K562 (cell line): Measurements from ENCODE around the gene HMGCL. TPM values are rescaled to one million over a fixed set of nuclear protein-coding genes. Genes with fewer than 3 reads are reported as not detected.

Experiments
- ADNP ChIP-seq: fragments of 200-800 bp; sonication (Bioruptor generic); IDR thresholded peaks from 2 replicates; pipeline ENCODE4 v1.6.1; 2016; ENCODE audit warnings: missing genetic modification characterization, missing compliant biosample characterization
- CEBPG ChIP-seq, 3 experiments: fragments of 200-800 bp in 1 of 3; sonication (Bioruptor generic) in 1 of 3; sonication (generic) in 1 of 3; formaldehyde crosslinking in 1 of 3; IDR thresholded peaks in 2 of 3; conservative IDR thresholded peaks in 1 of 3; 2 replicates each; pipeline versions ENCODE4 v1.6.1 to v1.8.0; 2016 to 2022; ENCODE audit warnings: missing compliant biosample characterization in 2 of 3, missing genetic modification characterization in 2 of 3, mild to moderate bottlenecking in 1 of 3, missing genetic modification reagents in 1 of 3
- CTBP1 ChIP-seq: fragments of 450-650 bp; IDR thresholded peaks from 2 replicates; pipeline ENCODE4 v1.6.1; 2016; ENCODE audit warnings: borderline replicate concordance
- FOSL1 ChIP-seq: fragments of 200-800 bp; sonication (Bioruptor generic); conservative IDR thresholded peaks from 2 replicates; pipeline ENCODE4 v1.6.1; 2016; ENCODE audit warnings: missing genetic modification characterization, missing compliant biosample characterization
- GATA2 ChIP-seq: sonication (generic); formaldehyde crosslinking; IDR thresholded peaks from 2 replicates; pipeline ENCODE4 v1.4.0; 2020; ENCODE audit warnings: mild to moderate bottlenecking, missing genetic modification reagents
- LEF1 ChIP-seq: fragments of 450-650 bp; IDR thresholded peaks from 2 replicates; pipeline ENCODE4 v1.6.1; 2016; ENCODE audit warnings: mild to moderate bottlenecking
- POLR2A ChIP-seq: fragments of 450-650 bp; conservative IDR thresholded peaks from 2 replicates; pipeline ENCODE4 v1.6.1; 2016
- TCFL5 ChIP-seq: fragments of 250-450 bp; sonication (Bioruptor Pico); conservative IDR thresholded peaks from 2 replicates; pipeline ENCODE4 v1.6.1; 2021; ENCODE audit warnings: mild to moderate bottlenecking, moderate library complexity, matching md5 sums
- TEAD1 ChIP-seq, 2 experiments: fragments of 450-650 bp in 1 of 2; sonication (generic) in 1 of 2; formaldehyde crosslinking; IDR thresholded peaks; 2 replicates each; pipeline versions ENCODE4 v1.4.0 to v1.8.0; 2020 to 2022; ENCODE audit warnings: mild to moderate bottlenecking in 2 of 2, missing genetic modification reagents in 1 of 2
- ZNF311 ChIP-seq: fragments of 250-450 bp; sonication (Bioruptor Pico); IDR thresholded peaks from 2 replicates; pipeline ENCODE4 v1.4.0; 2020; ENCODE audit warnings: mild to moderate bottlenecking, moderate library complexity
- polyA plus RNA-seq, 8 experiments: library from polyadenylated mRNA; depleted of rRNA in 4 of 8; stranded (reverse) in 5 of 8; unstranded in 3 of 8; fragments of >200 nt; fragmentation: Nextera tagmentation in 2 of 8; fragmentation: Illumina TruSeq in 1 of 8; extraction: Ambion mirVana in 2 of 8; extraction: Trizol in 1 of 8; gene quantifications; 2 replicates each; pipeline versions ENCODE4 v1.2.1 to v1.2.3, GENCODE V29; 2011 to 2014; ENCODE audit warnings: inconsistent platforms in 1 of 8, missing spikeins in 1 of 8
- total RNA-seq, 7 experiments: library from RNA; depleted of rRNA in 6 of 7; stranded (reverse); fragments of >200 nt in 6 of 7; fragmentation: Illumina TruSeq in 2 of 7; extraction: Trizol in 2 of 7; gene quantifications; 2 replicates each; pipeline versions ENCODE4 v1.2.1 to v1.2.3, GENCODE V29; 2011 to 2021; ENCODE audit warnings: low replicate concordance in 1 of 7
- TF ChIP-seq, protein P1 (sequence below), 2 experiments: fragments of 450-650 bp; IDR thresholded peaks; 2 replicates each; pipeline ENCODE4 v1.6.1; 2018; ENCODE audit warnings: mild to moderate bottlenecking in 2 of 2, low read depth in 1 of 2; ENCODE audit not compliant: partially characterized antibody in 2 of 2
- TF ChIP-seq, protein P2 (sequence below): fragments of 450-650 bp; IDR thresholded peaks from 2 replicates; pipeline ENCODE4 v1.6.1; 2016
- TF ChIP-seq, protein P3 (sequence below): fragments of 450-650 bp; IDR thresholded peaks from 2 replicates; pipeline ENCODE4 v1.7.1; 2018; ENCODE audit warnings: mild to moderate bottlenecking, low read depth; ENCODE audit not compliant: partially characterized antibody
- TF ChIP-seq, protein P4 (sequence below): fragments of 200-800 bp; sonication (Bioruptor generic); IDR thresholded peaks from 2 replicates; pipeline ENCODE4 v1.6.1; 2016; ENCODE audit warnings: missing genetic modification characterization, missing compliant biosample characterization

The HMGCL gene
- total and polyA plus RNA-seq, 9 of the 15 experiments (the other 6 are each of a cell fraction or from before 2014, with no cell fraction given) = 18.0 to 82.2 (median 24.2) TPM

DNA sequence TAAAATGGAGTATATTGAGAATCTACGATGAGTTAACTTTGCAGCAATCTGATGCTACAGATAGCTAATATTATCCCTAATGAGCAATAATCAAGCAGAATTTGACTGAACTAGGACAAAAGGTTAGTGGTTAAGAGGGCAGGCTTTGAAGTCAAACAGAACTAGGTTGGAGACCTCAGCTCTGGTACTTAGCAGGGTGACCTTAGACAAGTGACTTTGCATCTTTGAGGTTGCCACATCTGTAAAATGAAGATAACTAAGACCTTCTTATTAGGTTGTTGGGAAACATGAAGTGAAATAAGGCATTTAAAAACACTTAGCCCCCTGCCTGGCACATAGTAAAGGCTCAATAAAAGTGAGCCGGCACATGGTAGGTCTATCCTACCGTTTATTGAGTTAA is 47.2 kb upstream of the HMGCL start (continued):
- peak; percentile 80; the same call in 1 of the 2 replicates for TF ChIP-seq CTBP1
- no peak for TF ChIP-seq TEAD1 (CRISPR knock-in tag; IDR thresholded peaks at IDR 0.05)
- TF ChIP-seq, protein P1, sequence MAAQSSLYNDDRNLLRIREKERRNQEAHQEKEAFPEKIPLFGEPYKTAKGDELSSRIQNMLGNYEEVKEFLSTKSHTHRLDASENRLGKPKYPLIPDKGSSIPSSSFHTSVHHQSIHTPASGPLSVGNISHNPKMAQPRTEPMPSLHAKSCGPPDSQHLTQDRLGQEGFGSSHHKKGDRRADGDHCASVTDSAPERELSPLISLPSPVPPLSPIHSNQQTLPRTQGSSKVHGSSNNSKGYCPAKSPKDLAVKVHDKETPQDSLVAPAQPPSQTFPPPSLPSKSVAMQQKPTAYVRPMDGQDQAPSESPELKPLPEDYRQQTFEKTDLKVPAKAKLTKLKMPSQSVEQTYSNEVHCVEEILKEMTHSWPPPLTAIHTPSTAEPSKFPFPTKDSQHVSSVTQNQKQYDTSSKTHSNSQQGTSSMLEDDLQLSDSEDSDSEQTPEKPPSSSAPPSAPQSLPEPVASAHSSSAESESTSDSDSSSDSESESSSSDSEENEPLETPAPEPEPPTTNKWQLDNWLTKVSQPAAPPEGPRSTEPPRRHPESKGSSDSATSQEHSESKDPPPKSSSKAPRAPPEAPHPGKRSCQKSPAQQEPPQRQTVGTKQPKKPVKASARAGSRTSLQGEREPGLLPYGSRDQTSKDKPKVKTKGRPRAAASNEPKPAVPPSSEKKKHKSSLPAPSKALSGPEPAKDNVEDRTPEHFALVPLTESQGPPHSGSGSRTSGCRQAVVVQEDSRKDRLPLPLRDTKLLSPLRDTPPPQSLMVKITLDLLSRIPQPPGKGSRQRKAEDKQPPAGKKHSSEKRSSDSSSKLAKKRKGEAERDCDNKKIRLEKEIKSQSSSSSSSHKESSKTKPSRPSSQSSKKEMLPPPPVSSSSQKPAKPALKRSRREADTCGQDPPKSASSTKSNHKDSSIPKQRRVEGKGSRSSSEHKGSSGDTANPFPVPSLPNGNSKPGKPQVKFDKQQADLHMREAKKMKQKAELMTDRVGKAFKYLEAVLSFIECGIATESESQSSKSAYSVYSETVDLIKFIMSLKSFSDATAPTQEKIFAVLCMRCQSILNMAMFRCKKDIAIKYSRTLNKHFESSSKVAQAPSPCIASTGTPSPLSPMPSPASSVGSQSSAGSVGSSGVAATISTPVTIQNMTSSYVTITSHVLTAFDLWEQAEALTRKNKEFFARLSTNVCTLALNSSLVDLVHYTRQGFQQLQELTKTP (IDR thresholded peaks at IDR 0.05; ENCODE audit: low read depth in 1 of 2, partially characterized antibody in 2 of 2) = no peak
- no peak for TF ChIP-seq GATA2
- no peak for TF ChIP-seq POLR2A
- peak; percentile 47; the same call in 1 of the 2 replicates for TF ChIP-seq LEF1
- no peak for TF ChIP-seq ZNF311 (CRISPR knock-in tag)
- TF ChIP-seq, protein P2, sequence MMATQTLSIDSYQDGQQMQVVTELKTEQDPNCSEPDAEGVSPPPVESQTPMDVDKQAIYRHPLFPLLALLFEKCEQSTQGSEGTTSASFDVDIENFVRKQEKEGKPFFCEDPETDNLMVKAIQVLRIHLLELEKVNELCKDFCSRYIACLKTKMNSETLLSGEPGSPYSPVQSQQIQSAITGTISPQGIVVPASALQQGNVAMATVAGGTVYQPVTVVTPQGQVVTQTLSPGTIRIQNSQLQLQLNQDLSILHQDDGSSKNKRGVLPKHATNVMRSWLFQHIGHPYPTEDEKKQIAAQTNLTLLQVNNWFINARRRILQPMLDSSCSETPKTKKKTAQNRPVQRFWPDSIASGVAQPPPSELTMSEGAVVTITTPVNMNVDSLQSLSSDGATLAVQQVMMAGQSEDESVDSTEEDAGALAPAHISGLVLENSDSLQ = no peak
- TF ChIP-seq FOSL1 (tag) = peak; percentile 23; the same call in 1 of the 2 replicates
- TF ChIP-seq, protein P3, sequence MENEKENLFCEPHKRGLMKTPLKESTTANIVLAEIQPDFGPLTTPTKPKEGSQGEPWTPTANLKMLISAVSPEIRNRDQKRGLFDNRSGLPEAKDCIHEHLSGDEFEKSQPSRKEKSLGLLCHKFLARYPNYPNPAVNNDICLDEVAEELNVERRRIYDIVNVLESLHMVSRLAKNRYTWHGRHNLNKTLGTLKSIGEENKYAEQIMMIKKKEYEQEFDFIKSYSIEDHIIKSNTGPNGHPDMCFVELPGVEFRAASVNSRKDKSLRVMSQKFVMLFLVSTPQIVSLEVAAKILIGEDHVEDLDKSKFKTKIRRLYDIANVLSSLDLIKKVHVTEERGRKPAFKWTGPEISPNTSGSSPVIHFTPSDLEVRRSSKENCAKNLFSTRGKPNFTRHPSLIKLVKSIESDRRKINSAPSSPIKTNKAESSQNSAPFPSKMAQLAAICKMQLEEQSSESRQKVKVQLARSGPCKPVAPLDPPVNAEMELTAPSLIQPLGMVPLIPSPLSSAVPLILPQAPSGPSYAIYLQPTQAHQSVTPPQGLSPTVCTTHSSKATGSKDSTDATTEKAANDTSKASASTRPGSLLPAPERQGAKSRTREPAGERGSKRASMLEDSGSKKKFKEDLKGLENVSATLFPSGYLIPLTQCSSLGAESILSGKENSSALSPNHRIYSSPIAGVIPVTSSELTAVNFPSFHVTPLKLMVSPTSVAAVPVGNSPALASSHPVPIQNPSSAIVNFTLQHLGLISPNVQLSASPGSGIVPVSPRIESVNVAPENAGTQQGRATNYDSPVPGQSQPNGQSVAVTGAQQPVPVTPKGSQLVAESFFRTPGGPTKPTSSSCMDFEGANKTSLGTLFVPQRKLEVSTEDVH = no peak
- TF ChIP-seq CEBPG (CRISPR knock-in tag; IDR thresholded peaks at IDR 0.05) = no peak; the same call in 1 of the 2 replicates
- TF ChIP-seq CEBPG (tag; conservative IDR thresholded peaks at IDR 0.05 in 1 of 2, IDR thresholded peaks at IDR 0.05 in 1 of 2) = peak in 1 of 2 experiments; percentile 22; a peak in 2 of 4 replicates
- no peak for TF ChIP-seq ADNP
- TF ChIP-seq, protein P4, sequence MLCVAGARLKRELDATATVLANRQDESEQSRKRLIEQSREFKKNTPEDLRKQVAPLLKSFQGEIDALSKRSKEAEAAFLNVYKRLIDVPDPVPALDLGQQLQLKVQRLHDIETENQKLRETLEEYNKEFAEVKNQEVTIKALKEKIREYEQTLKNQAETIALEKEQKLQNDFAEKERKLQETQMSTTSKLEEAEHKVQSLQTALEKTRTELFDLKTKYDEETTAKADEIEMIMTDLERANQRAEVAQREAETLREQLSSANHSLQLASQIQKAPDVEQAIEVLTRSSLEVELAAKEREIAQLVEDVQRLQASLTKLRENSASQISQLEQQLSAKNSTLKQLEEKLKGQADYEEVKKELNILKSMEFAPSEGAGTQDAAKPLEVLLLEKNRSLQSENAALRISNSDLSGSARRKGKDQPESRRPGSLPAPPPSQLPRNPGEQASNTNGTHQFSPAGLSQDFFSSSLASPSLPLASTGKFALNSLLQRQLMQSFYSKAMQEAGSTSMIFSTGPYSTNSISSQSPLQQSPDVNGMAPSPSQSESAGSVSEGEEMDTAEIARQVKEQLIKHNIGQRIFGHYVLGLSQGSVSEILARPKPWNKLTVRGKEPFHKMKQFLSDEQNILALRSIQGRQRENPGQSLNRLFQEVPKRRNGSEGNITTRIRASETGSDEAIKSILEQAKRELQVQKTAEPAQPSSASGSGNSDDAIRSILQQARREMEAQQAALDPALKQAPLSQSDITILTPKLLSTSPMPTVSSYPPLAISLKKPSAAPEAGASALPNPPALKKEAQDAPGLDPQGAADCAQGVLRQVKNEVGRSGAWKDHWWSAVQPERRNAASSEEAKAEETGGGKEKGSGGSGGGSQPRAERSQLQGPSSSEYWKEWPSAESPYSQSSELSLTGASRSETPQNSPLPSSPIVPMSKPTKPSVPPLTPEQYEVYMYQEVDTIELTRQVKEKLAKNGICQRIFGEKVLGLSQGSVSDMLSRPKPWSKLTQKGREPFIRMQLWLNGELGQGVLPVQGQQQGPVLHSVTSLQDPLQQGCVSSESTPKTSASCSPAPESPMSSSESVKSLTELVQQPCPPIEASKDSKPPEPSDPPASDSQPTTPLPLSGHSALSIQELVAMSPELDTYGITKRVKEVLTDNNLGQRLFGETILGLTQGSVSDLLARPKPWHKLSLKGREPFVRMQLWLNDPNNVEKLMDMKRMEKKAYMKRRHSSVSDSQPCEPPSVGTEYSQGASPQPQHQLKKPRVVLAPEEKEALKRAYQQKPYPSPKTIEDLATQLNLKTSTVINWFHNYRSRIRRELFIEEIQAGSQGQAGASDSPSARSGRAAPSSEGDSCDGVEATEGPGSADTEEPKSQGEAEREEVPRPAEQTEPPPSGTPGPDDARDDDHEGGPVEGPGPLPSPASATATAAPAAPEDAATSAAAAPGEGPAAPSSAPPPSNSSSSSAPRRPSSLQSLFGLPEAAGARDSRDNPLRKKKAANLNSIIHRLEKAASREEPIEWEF = no peak
- no peak for TF ChIP-seq TCFL5 (CRISPR knock-in tag)
